Upper lobe of left lung (tissue), 4 donors: ENCODE results near the gene GFOD1.

Experiments
- CTCF ChIP-seq, 6 experiments: fragments of 450-650 bp in 4 of 6; fragments of 200-600 bp in 2 of 6; sonication (generic) in 2 of 6; IDR thresholded peaks; one replicate each; pipeline ENCODE4 v1.5.1; 2016 to 2019; ENCODE audit warnings: antibody characterized with exemption in 6 of 6
- POLR2A ChIP-seq, 4 donors: fragments of 450-650 bp; IDR thresholded peaks; one replicate each; pipeline ENCODE4 v1.5.1; 2016 to 2017; ENCODE audit warnings: antibody characterized with exemption in 4 of 4, mild to moderate bottlenecking in 2 of 4

- TF ChIP-seq CTCF (IDR thresholded peaks at IDR 0.05): no peak
- TF ChIP-seq POLR2A (IDR thresholded peaks at IDR 0.05): no peak
Observed at GRCh38 chr6:13504611-13505344, 17.4 kb upstream of the GFOD1 start.
